ENCODE data around the gene COL6A1.
"Not testable (repeated sequence)": the region's sequence is repeated elsewhere in the genome, so short reads cannot be mapped to it uniquely, and the experiment has no call there.

COL6A1 gene

GRCh38 chr21:45959779-45960390 is 21.7 kb upstream of the COL6A1 start:
- H2BK120ac ChIP-seq (ENCODE audit: insufficient read depth, low read length, poor library complexity) = no peak overlapping the region
- no peaks in the 10 kb centered on the region for H3K79me1 ChIP-seq (ENCODE audit: low read length)
- H2BK5ac ChIP-seq (ENCODE audit: low read depth, low read length, poor library complexity) = no peak overlapping the region
- no peak overlapping the region for H4K12ac ChIP-seq (ENCODE audit: low read depth, low read length)
- H3K23ac ChIP-seq (ENCODE audit: low read length) = peak overlapping the region; percentile 55
- H4K91ac ChIP-seq (ENCODE audit: low read depth, low read length) = no peak overlapping the region
- H3K4me2 ChIP-seq (ENCODE audit: low read length) = no peak overlapping the region
- no peaks in the 10 kb centered on the region for H3K36me3 ChIP-seq (ENCODE audit: control insufficient read depth in 1 of 2, insufficient read depth in 2 of 2, low read length in 2 of 2)
- H3K14ac ChIP-seq (ENCODE audit: low read length) = no peak overlapping the region
- H3K4ac ChIP-seq (ENCODE audit: low read depth, low read length) = no peak overlapping the region
- no peaks in the 10 kb centered on the region for H3K4me1 ChIP-seq (ENCODE audit: control insufficient read depth in 1 of 2, insufficient read depth in 2 of 2, low read length in 2 of 2)
- no peaks in the 10 kb centered on the region for H3K27me3 ChIP-seq (ENCODE audit: insufficient read depth, low read length)
- H3K4me3 ChIP-seq (ENCODE audit: low read depth, low read length) = no peak overlapping the region
- no peak overlapping the region for H4K8ac ChIP-seq (ENCODE audit: low read depth, low read length)
- H3K27ac ChIP-seq (ENCODE audit: low read depth, low read length) = no peak overlapping the region
- no peak for DNase-seq
- peaks cover 19% of the 10 kb centered on the region for H3K9me3 ChIP-seq (ENCODE audit: insufficient read depth, low read depth, low read length)
- H3K18ac ChIP-seq (ENCODE audit: low read length) = no peak overlapping the region
- no peak overlapping the region for H2AFZ ChIP-seq (ENCODE audit: insufficient read depth, low read length, poor library complexity)
- no peak overlapping the region for H2AK5ac ChIP-seq (ENCODE audit: low read length)
- H3K9ac ChIP-seq (ENCODE audit: low read length) = no peak overlapping the region
- H3K79me2 ChIP-seq (ENCODE audit: control insufficient read depth, insufficient read depth, low read length, poor library complexity) = no peaks in the 10 kb centered on the region
- WGBS (ENCODE audit: extremely low coverage, insufficient coverage, insufficient read length) = no CpG with 5 or more reads among the region's 11 CpGs
- no peak overlapping the region for H2BK12ac ChIP-seq (ENCODE audit: low read length)

GRCh38 chr21:45961408-45961807 is 20.2 kb upstream of the COL6A1 start:
- H3K23ac ChIP-seq (ENCODE audit: low read length); H4K12ac ChIP-seq (ENCODE audit: low read depth, low read length); H3K4me1 ChIP-seq (ENCODE audit: control insufficient read depth in 1 of 2, insufficient read depth in 2 of 2, low read length in 2 of 2); H2BK120ac ChIP-seq (ENCODE audit: insufficient read depth, low read length, poor library complexity); H3K36me3 ChIP-seq (ENCODE audit: control insufficient read depth in 1 of 2, insufficient read depth in 2 of 2, low read length in 2 of 2); H4K8ac ChIP-seq (ENCODE audit: low read depth, low read length); H3K4me2 ChIP-seq (ENCODE audit: low read length); H2BK5ac ChIP-seq (ENCODE audit: low read depth, low read length, poor library complexity); H3K27ac ChIP-seq (ENCODE audit: low read depth, low read length); H4K91ac ChIP-seq (ENCODE audit: low read depth, low read length); H3K4ac ChIP-seq (ENCODE audit: low read depth, low read length); H3K4me3 ChIP-seq (ENCODE audit: low read depth, low read length); H3K18ac ChIP-seq (ENCODE audit: low read length); H2AK5ac ChIP-seq (ENCODE audit: low read length); H3K79me1 ChIP-seq (ENCODE audit: low read length); H3K14ac ChIP-seq (ENCODE audit: low read length); H3K9ac ChIP-seq (ENCODE audit: low read length); H2BK12ac ChIP-seq (ENCODE audit: low read length); H3K79me2 ChIP-seq (ENCODE audit: control insufficient read depth, insufficient read depth, low read length, poor library complexity); H2AFZ ChIP-seq (ENCODE audit: insufficient read depth, low read length, poor library complexity); DNase-seq; H3K27me3 ChIP-seq (ENCODE audit: insufficient read depth, low read length): not testable (repeated sequence)
- peaks cover 22% of the 10 kb centered on the region for H3K9me3 ChIP-seq (ENCODE audit: insufficient read depth, low read depth, low read length)
- WGBS (ENCODE audit: extremely low coverage, insufficient coverage, insufficient read length) = no CpG with 5 or more reads among the region's 2 CpGs

GRCh38 chr21:45962531-45963231 is 18.9 kb upstream of the COL6A1 start:
- H3K23ac ChIP-seq (ENCODE audit: low read length) = no peak overlapping the region
- H3K4me3 ChIP-seq (ENCODE audit: low read depth, low read length) = no peak overlapping the region
- H3K4ac ChIP-seq (ENCODE audit: low read depth, low read length) = no peak overlapping the region
- H3K9me3 ChIP-seq (ENCODE audit: insufficient read depth, low read depth, low read length) = peaks cover 20% of the 10 kb centered on the region
- H3K79me1 ChIP-seq (ENCODE audit: low read length) = no peaks in the 10 kb centered on the region
- H3K36me3 ChIP-seq (ENCODE audit: control insufficient read depth in 1 of 2, insufficient read depth in 2 of 2, low read length in 2 of 2) = no peaks in the 10 kb centered on the region
- no peak overlapping the region for H4K8ac ChIP-seq (ENCODE audit: low read depth, low read length)
- no peak overlapping the region for H4K12ac ChIP-seq (ENCODE audit: low read depth, low read length)
- no peak overlapping the region for H3K9ac ChIP-seq (ENCODE audit: low read length)
- no peak overlapping the region for H2BK12ac ChIP-seq (ENCODE audit: low read length)
- H4K91ac ChIP-seq (ENCODE audit: low read depth, low read length) = no peak overlapping the region
- WGBS (ENCODE audit: extremely low coverage, insufficient coverage, insufficient read length) = no CpG with 5 or more reads among the region's 4 CpGs
- no peaks in the 10 kb centered on the region for H3K27me3 ChIP-seq (ENCODE audit: insufficient read depth, low read length)
- DNase-seq = no peak
- H2BK5ac ChIP-seq (ENCODE audit: low read depth, low read length, poor library complexity) = no peak overlapping the region
- H2AFZ ChIP-seq (ENCODE audit: insufficient read depth, low read length, poor library complexity) = no peak overlapping the region
- H3K79me2 ChIP-seq (ENCODE audit: control insufficient read depth, insufficient read depth, low read length, poor library complexity) = no peaks in the 10 kb centered on the region
- H2AK5ac ChIP-seq (ENCODE audit: low read length) = no peak overlapping the region
- H3K4me1 ChIP-seq (ENCODE audit: control insufficient read depth in 1 of 2, insufficient read depth in 2 of 2, low read length in 2 of 2) = no peaks in the 10 kb centered on the region
- H2BK120ac ChIP-seq (ENCODE audit: insufficient read depth, low read length, poor library complexity) = no peak overlapping the region
- H3K18ac ChIP-seq (ENCODE audit: low read length) = no peak overlapping the region
- H3K27ac ChIP-seq (ENCODE audit: low read depth, low read length) = no peak overlapping the region
- no peak overlapping the region for H3K14ac ChIP-seq (ENCODE audit: low read length)
- no peak overlapping the region for H3K4me2 ChIP-seq (ENCODE audit: low read length)

- H3K36me3 ChIP-seq (ENCODE audit: control insufficient read depth in 1 of 2, insufficient read depth in 2 of 2, low read length in 2 of 2) = no peaks in the 10 kb centered on the region
- no peak overlapping the region for H3K4ac ChIP-seq (ENCODE audit: low read depth, low read length)
- H3K79me1 ChIP-seq (ENCODE audit: low read length) = no peaks in the 10 kb centered on the region
- H4K91ac ChIP-seq (ENCODE audit: low read depth, low read length) = no peak overlapping the region
- no peak overlapping the region for H2BK120ac ChIP-seq (ENCODE audit: insufficient read depth, low read length, poor library complexity)
- H2BK5ac ChIP-seq (ENCODE audit: low read depth, low read length, poor library complexity) = no peak overlapping the region
- H4K8ac ChIP-seq (ENCODE audit: low read depth, low read length) = no peak overlapping the region
- H4K12ac ChIP-seq (ENCODE audit: low read depth, low read length) = no peak overlapping the region
- H3K18ac ChIP-seq (ENCODE audit: low read length) = no peak overlapping the region
- H3K9me3 ChIP-seq (ENCODE audit: insufficient read depth, low read depth, low read length) = peaks cover 20% of the 10 kb centered on the region
- no peak overlapping the region for H3K14ac ChIP-seq (ENCODE audit: low read length)
- H3K4me2 ChIP-seq (ENCODE audit: low read length) = no peak overlapping the region
- no peak overlapping the region for H2AFZ ChIP-seq (ENCODE audit: insufficient read depth, low read length, poor library complexity)
- no peak for DNase-seq
- H3K9ac ChIP-seq (ENCODE audit: low read length) = no peak overlapping the region
- H3K4me1 ChIP-seq (ENCODE audit: control insufficient read depth in 1 of 2, insufficient read depth in 2 of 2, low read length in 2 of 2) = no peaks in the 10 kb centered on the region
- no peak overlapping the region for H2AK5ac ChIP-seq (ENCODE audit: low read length)
- H3K27me3 ChIP-seq (ENCODE audit: insufficient read depth, low read length) = no peaks in the 10 kb centered on the region
- no peaks in the 10 kb centered on the region for H3K79me2 ChIP-seq (ENCODE audit: control insufficient read depth, insufficient read depth, low read length, poor library complexity)
- no peak overlapping the region for H2BK12ac ChIP-seq (ENCODE audit: low read length)
- H3K23ac ChIP-seq (ENCODE audit: low read length) = no peak overlapping the region
- no peak overlapping the region for H3K4me3 ChIP-seq (ENCODE audit: low read depth, low read length)
- WGBS (ENCODE audit: extremely low coverage, insufficient coverage, insufficient read length) = no CpG with 5 or more reads among the region's 3 CpGs
- no peak overlapping the region for H3K27ac ChIP-seq (ENCODE audit: low read depth, low read length)
These were observed 18.4 kb upstream of the COL6A1 start for GRCh38 chr21:45963232-45963570.

Measured in trophoblast cell (in vitro differentiated cells and primary cell).